Esophagus squamous epithelium (tissue), 5 donors: ENCODE data around the gene MAB21L4. TPM values are rescaled to one million over a fixed set of nuclear protein-coding genes. Genes with fewer than 3 reads are reported as not detected.

Source experiments
- DNase-seq: peaks from one replicate; lab custom pipeline; 2025; lab: John Stamatoyannopoulos, UW
- H3K27ac ChIP-seq, 4 donors: fragments of 200-600 bp; sonication (generic); one replicate each; pipeline ENCODE4 v1.5.1; 2016 to 2019; ENCODE audit warnings: mild to moderate bottlenecking in 1 of 4
- H3K27me3 ChIP-seq, 4 donors: fragments of 200-600 bp; sonication (generic); 1 replicate in 3 of 4; 2 replicates in 1 of 4; pipeline versions ENCODE4 v1.5.1 to v1.6.0; 2017 to 2021; ENCODE audit warnings: antibody characterized with exemption in 1 of 4
- H3K36me3 ChIP-seq, 3 donors: fragments of 200-600 bp; sonication (generic); one replicate each; pipeline ENCODE4 v1.5.1; 2016 to 2019
- H3K4me1 ChIP-seq, 3 donors: fragments of 200-600 bp; sonication (generic); one replicate each; pipeline ENCODE4 v1.5.1; 2017 to 2019
- H3K4me3 ChIP-seq, 4 donors: fragments of 200-600 bp; sonication (generic); 1 replicate in 3 of 4; 2 replicates in 1 of 4; pipeline ENCODE4 v1.5.1; 2016 to 2019; ENCODE audit warnings: mild to moderate bottlenecking in 2 of 4, moderate library complexity in 1 of 4
- H3K9me3 ChIP-seq, 3 donors: fragments of 200-600 bp; sonication (generic); one replicate each; pipeline ENCODE4 v1.5.1; 2016 to 2019
- POLR2A ChIP-seq, 4 donors: fragments of 450-650 bp; IDR thresholded peaks; one replicate each; pipeline ENCODE4 v1.6.1; 2017; ENCODE audit warnings: antibody characterized with exemption in 4 of 4, mild to moderate bottlenecking in 4 of 4, moderate library complexity in 3 of 4
- WGBS, 2 donors: methylation state at CpG; one replicate each; pipeline ENCODE4 v1.1.5; 2018; 5-methylcytosine and 5-hydroxymethylcytosine counted together
- intact Hi-C: fragments of 100-400 bp; cut with DNase I; formaldehyde crosslinking; loops from one replicate; pipeline ENCODE4 v1.15.0; 2022
- total RNA-seq, 4 donors: library from RNA; depleted of rRNA; stranded (reverse); fragments of >200 nt; gene quantifications; one replicate each; pipeline ENCODE4 v1.1.0, GENCODE V29; 2016
- TF ChIP-seq, protein P1 (sequence below), 6 experiments: fragments of 450-650 bp in 4 of 6; fragments of 200-600 bp in 2 of 6; sonication (generic) in 2 of 6; IDR thresholded peaks; one replicate each; pipeline ENCODE4 v1.5.1; 2016 to 2019; ENCODE audit warnings: antibody characterized with exemption in 6 of 6, mild to moderate bottlenecking in 4 of 6, moderate library complexity in 4 of 6
- donor health status: DM: yes; HTN: yes; CAD: no.

Gene MAB21L4
- total RNA-seq, 4 donors from 2014 or later = 105 to 440 (median 163) TPM

DNA sequence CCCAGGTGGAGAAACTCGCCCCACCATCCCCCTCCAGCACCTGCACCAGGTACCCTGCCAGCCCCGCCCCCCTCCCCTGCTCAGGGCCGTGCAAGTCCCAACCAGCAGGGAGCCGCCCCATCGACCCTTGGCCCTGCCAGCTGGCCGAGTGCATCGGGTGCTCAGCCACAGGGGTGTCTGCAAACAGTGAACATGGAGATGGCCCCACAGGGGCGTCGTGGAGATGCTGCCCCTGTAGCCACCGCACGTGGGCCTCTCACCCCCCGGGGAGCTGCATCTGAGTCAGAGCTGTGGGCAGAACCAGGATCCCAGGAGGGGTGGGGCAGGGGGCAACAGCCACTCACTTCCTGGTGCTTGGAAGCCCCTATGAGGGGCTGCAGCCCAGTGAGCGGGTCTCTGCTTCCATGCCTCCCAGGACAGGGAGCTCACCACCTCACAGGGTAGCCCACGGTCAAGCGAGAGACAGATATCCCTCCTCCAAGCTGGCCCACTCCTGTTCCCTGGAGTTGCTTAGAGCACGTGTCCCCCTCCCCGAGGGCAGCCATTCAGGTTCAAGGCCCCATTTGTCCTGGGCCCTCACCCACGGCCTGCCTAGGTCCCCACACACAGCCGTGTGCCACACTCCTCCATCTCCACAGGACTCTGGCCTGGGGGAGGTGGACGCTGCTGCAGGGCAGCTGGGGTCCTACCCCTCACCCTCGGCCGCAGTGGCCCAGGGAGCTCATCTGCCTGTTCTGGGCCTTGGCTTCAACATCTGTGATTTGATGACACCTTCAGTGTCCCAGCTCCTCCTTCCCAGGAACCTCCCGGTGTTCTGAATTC is 1.1 kb upstream of the MAB21L4 start:
- Histone ChIP-seq H3K27ac (peak overlapping the region; percentile 83 to 92 (median 92)), H3K9me3 (no peaks in the 10 kb centered on the region), H3K27me3 (peaks cover 0 to 3% (median 0%) of the 10 kb centered on the region in 4 donors), H3K36me3 (no peaks in the 10 kb centered on the region), H3K4me1 (peaks cover 29 to 77% (median 41%) of the 10 kb centered on the region in 3 donors), H3K4me3 (peak overlapping the region; percentile 39 to 57 (median 48))
- intact Hi-C loops = no loop called here
- DNase-seq = no peak
- WGBS, 2 donors = 57 to 71% methylated on average over 4 to 6 of the region's 23 CpGs
- TF ChIP-seq, protein P1, sequence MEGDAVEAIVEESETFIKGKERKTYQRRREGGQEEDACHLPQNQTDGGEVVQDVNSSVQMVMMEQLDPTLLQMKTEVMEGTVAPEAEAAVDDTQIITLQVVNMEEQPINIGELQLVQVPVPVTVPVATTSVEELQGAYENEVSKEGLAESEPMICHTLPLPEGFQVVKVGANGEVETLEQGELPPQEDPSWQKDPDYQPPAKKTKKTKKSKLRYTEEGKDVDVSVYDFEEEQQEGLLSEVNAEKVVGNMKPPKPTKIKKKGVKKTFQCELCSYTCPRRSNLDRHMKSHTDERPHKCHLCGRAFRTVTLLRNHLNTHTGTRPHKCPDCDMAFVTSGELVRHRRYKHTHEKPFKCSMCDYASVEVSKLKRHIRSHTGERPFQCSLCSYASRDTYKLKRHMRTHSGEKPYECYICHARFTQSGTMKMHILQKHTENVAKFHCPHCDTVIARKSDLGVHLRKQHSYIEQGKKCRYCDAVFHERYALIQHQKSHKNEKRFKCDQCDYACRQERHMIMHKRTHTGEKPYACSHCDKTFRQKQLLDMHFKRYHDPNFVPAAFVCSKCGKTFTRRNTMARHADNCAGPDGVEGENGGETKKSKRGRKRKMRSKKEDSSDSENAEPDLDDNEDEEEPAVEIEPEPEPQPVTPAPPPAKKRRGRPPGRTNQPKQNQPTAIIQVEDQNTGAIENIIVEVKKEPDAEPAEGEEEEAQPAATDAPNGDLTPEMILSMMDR (IDR thresholded peaks at IDR 0.05) = no peak
- TF ChIP-seq POLR2A (IDR thresholded peaks at IDR 0.05) = no peak

DNA sequence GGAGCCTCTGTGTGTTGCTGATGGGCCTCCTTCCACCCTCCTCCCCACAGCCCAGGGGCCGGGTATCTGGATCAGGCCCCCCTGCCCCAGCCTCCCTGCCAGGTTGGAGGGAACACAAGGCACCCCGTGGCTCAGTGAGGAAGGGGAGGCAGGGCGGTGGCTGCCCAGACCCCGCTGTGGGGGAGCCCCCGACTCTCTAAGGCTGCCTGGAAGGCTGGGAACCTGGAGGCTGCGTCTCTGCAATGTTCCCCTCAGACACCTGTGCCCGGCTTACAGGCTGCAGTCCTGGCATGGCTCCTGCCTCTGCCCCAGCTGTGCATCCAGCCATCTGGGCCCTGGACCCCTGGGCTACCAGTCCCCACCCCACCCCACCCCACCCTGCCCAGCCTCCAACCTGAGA is 438 bp upstream of the MAB21L4 start:
- H3K27ac ChIP-seq = peak overlapping the region; percentile 68 to 92 (median 92)
- peaks cover 0 to 2% (median 0%) of the 10 kb centered on the region in 3 donors for H3K36me3 ChIP-seq
- peak overlapping the region; percentile 39 to 57 (median 48) for H3K4me3 ChIP-seq
- WGBS, 2 donors = 40% methylated on average over 1 of the region's 7 CpGs; no CpG with 5 or more reads in 1 of the 2 donors
- H3K4me1 ChIP-seq = peaks cover 29 to 84% (median 41%) of the 10 kb centered on the region in 3 donors
- H3K9me3 ChIP-seq = no peaks in the 10 kb centered on the region
- TF ChIP-seq, protein P1 (IDR thresholded peaks at IDR 0.05) = no peak
- TF ChIP-seq POLR2A (IDR thresholded peaks at IDR 0.05) = no peak
- intact Hi-C loops = no loop called here
- no peak for DNase-seq
- peaks cover 0 to 3% (median 0%) of the 10 kb centered on the region in 4 donors for H3K27me3 ChIP-seq

DNA sequence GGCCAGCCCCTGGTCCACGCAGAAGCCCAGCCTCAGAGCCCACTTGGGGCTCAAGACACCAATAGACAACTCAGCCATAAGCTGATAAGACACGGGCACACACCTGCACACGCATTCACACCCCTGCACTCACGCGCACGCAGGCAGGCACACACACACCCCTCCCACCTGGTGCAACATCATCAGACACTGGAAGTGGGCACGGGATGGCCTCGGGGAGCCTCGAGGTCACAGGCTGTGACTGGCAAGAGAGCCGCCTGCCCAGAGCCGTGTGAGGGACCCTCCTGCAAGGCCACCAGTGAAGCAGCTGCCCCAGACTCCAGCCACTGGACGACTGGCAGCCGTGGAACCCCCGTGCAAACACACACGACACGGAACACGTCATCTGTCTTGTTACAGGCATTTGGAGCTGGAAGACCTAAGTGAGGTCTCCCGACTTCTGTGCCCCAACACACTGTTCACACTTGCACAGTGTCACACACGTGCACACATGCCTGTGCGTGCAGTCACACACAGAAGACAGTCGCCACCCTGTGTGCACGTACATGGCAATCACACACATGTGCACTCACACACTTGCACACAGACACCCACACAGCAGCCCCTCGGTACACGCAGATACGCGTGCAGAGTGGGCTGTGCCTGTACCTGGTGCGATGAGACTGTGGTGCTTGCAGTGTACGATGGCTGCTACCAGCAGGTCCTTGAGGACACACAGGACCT is 959 bp downstream of the MAB21L4 start:
- 66 to 73% methylated on average over 5 to 17 of the region's 28 CpGs for WGBS, 2 donors
- TF ChIP-seq, protein P1 (IDR thresholded peaks at IDR 0.05) = no peak
- no peak for TF ChIP-seq POLR2A (IDR thresholded peaks at IDR 0.05)
- intact Hi-C loops = no loop called here
- Histone ChIP-seq H3K9me3 (no peaks in the 10 kb centered on the region), H3K36me3 (peaks cover 0 to 15% (median 0%) of the 10 kb centered on the region in 3 donors), H3K4me3 (peak overlapping the region; percentile 39 to 57 (median 48)), H3K27ac (peak overlapping the region; percentile 36 to 92 (median 92)), H3K27me3 (peaks cover 0 to 3% (median 0%) of the 10 kb centered on the region in 4 donors), H3K4me1 (peaks cover 30 to 95% (median 41%) of the 10 kb centered on the region in 3 donors)
- DNase-seq = no peak

DNA sequence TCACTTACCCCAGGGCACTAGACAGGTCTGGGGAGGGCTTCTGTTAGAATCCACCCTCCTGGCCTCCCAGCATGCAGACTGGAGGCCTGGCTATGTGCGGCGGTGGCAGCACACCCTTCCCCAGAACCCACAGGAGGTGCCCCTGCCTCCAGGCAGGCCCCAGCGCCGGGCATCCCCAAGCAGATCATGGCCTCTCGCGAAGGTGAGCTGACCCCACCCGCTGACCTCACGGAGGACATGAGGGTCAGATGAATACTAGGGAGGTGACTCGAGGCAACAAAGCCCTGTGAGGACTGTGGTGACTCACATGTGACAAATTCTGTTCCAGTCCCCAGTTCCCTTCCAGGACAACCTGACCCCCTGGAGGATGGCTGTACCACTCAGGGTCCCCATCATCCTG is 1.9 kb downstream of the MAB21L4 start:
- Histone ChIP-seq H3K9me3 (no peaks in the 10 kb centered on the region), H3K36me3 (peaks cover 0 to 25% (median 4%) of the 10 kb centered on the region in 3 donors), H3K27ac (peak overlapping the region; percentile 36 to 92 (median 92)), H3K4me1 (peaks cover 33 to 96% (median 35%) of the 10 kb centered on the region in 3 donors), H3K4me3 (peak overlapping the region; percentile 39 to 57 (median 48)), H3K27me3 (peaks cover 0 to 3% (median 0%) of the 10 kb centered on the region in 4 donors)
- DNase-seq = no peak
- no peak for TF ChIP-seq POLR2A (IDR thresholded peaks at IDR 0.05)
- TF ChIP-seq, protein P1 (IDR thresholded peaks at IDR 0.05) = no peak
- intact Hi-C loops = no loop called here
- 44 to 50% methylated on average over 1 to 5 of the region's 9 CpGs for WGBS, 2 donors
